ENCODE data around the gene AQP12B. TPM values are rescaled to one million over a fixed set of nuclear protein-coding genes. Genes with fewer than 3 reads are reported as not detected.

The AQP12B gene
- total and polyA plus RNA-seq, 2 of the 8 experiments (the other 6 are each of a cell fraction or from before 2014, with no cell fraction given): not detected

DNA sequence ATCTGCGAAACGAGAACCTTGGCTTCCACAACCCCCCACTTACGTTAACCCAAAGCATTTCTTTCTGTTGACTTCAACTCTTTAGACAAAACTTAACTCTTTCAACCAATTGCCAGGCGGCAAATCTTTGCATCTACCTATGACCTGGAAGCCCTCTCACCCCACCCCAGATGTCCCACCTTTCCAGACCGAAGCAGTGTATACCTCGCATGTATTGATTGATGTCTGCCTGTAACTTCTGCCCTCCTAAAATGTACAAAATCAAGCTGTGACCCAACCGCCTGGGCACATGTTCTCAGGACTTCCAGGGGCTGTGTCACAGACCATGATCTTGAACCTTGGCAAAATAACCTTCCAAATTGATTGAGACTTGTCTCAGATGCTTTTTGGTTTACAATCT is 12.3 kb downstream of the AQP12B start (continued):
- TF ChIP-seq KDM1A (IDR thresholded peaks at IDR 0.05; ENCODE audit: borderline replicate concordance, low read length): no peak
- TF ChIP-seq, protein P1, sequence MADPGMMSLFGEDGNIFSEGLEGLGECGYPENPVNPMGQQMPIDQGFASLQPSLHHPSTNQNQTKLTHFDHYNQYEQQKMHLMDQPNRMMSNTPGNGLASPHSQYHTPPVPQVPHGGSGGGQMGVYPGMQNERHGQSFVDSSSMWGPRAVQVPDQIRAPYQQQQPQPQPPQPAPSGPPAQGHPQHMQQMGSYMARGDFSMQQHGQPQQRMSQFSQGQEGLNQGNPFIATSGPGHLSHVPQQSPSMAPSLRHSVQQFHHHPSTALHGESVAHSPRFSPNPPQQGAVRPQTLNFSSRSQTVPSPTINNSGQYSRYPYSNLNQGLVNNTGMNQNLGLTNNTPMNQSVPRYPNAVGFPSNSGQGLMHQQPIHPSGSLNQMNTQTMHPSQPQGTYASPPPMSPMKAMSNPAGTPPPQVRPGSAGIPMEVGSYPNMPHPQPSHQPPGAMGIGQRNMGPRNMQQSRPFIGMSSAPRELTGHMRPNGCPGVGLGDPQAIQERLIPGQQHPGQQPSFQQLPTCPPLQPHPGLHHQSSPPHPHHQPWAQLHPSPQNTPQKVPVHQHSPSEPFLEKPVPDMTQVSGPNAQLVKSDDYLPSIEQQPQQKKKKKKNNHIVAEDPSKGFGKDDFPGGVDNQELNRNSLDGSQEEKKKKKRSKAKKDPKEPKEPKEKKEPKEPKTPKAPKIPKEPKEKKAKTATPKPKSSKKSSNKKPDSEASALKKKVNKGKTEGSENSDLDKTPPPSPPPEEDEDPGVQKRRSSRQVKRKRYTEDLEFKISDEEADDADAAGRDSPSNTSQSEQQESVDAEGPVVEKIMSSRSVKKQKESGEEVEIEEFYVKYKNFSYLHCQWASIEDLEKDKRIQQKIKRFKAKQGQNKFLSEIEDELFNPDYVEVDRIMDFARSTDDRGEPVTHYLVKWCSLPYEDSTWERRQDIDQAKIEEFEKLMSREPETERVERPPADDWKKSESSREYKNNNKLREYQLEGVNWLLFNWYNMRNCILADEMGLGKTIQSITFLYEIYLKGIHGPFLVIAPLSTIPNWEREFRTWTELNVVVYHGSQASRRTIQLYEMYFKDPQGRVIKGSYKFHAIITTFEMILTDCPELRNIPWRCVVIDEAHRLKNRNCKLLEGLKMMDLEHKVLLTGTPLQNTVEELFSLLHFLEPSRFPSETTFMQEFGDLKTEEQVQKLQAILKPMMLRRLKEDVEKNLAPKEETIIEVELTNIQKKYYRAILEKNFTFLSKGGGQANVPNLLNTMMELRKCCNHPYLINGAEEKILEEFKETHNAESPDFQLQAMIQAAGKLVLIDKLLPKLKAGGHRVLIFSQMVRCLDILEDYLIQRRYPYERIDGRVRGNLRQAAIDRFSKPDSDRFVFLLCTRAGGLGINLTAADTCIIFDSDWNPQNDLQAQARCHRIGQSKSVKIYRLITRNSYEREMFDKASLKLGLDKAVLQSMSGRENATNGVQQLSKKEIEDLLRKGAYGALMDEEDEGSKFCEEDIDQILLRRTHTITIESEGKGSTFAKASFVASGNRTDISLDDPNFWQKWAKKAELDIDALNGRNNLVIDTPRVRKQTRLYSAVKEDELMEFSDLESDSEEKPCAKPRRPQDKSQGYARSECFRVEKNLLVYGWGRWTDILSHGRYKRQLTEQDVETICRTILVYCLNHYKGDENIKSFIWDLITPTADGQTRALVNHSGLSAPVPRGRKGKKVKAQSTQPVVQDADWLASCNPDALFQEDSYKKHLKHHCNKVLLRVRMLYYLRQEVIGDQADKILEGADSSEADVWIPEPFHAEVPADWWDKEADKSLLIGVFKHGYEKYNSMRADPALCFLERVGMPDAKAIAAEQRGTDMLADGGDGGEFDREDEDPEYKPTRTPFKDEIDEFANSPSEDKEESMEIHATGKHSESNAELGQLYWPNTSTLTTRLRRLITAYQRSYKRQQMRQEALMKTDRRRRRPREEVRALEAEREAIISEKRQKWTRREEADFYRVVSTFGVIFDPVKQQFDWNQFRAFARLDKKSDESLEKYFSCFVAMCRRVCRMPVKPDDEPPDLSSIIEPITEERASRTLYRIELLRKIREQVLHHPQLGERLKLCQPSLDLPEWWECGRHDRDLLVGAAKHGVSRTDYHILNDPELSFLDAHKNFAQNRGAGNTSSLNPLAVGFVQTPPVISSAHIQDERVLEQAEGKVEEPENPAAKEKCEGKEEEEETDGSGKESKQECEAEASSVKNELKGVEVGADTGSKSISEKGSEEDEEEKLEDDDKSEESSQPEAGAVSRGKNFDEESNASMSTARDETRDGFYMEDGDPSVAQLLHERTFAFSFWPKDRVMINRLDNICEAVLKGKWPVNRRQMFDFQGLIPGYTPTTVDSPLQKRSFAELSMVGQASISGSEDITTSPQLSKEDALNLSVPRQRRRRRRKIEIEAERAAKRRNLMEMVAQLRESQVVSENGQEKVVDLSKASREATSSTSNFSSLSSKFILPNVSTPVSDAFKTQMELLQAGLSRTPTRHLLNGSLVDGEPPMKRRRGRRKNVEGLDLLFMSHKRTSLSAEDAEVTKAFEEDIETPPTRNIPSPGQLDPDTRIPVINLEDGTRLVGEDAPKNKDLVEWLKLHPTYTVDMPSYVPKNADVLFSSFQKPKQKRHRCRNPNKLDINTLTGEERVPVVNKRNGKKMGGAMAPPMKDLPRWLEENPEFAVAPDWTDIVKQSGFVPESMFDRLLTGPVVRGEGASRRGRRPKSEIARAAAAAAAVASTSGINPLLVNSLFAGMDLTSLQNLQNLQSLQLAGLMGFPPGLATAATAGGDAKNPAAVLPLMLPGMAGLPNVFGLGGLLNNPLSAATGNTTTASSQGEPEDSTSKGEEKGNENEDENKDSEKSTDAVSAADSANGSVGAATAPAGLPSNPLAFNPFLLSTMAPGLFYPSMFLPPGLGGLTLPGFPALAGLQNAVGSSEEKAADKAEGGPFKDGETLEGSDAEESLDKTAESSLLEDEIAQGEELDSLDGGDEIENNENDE (IDR thresholded peaks at IDR 0.05; ENCODE audit: insufficient replicate concordance, low read length): no peak
